Measurements from ENCODE around the gene APCDD1. TPM values are rescaled to one million over a fixed set of nuclear protein-coding genes. Genes with fewer than 3 reads are reported as not detected.

The APCDD1 gene
- total and polyA plus RNA-seq, 2 experiments from 2014 or later = 0.31 to 1.0 TPM

GRCh38 chr18:10536280-10536679 is 81.8 kb downstream of the APCDD1 start:
- peaks cover 41% of the 10 kb centered on the region for H3K79me2 ChIP-seq (replicated peaks; ENCODE audit: insufficient read depth)
- no peak overlapping the region for H3K4me2 ChIP-seq
- no peaks in the 10 kb centered on the region; the same call in 1 of the 2 replicates for H4K20me1 ChIP-seq (replicated peaks; ENCODE audit: insufficient read depth)
- Mint-ChIP-seq H3K4me1 (no peaks in the 10 kb centered on the region), H3K4me3 (no peak overlapping the region), H3K27me3 (ENCODE audit: insufficient read depth, low read depth, poor library complexity) (no peaks in the 10 kb centered on the region), H3K36me3 (ENCODE audit: low read depth) (peaks cover 34% of the 10 kb centered on the region), H3K9me3 (no peaks in the 10 kb centered on the region), H3K27ac (no peak overlapping the region)
- no peaks in the 10 kb centered on the region for H3K27me3 ChIP-seq (ENCODE audit: insufficient read depth)
- H3K27ac ChIP-seq (ENCODE audit: low read depth) = no peak overlapping the region
- H3K9me2 ChIP-seq (ENCODE audit: insufficient read depth) = no peaks in the 10 kb centered on the region
- no peak overlapping the region for H3K4me3 ChIP-seq
- DNase-seq (ENCODE audit: low spot score) (no peak), ATAC-seq (no peak)
- no peaks in the 10 kb centered on the region for H3F3A ChIP-seq (replicated peaks; ENCODE audit: low read depth)
- TF ChIP-seq ZNF114 (CRISPR knock-in tag; IDR thresholded peaks at IDR 0.05) = no peak
- TF ChIP-seq STAT1 (IDR thresholded peaks at IDR 0.05; ENCODE audit: unreplicated experiment) = no peak
- no peak for TF ChIP-seq ZNF331 (CRISPR knock-in tag; IDR thresholded peaks at IDR 0.05; ENCODE audit: low read depth)
- no peak for TF ChIP-seq JUNB (IDR thresholded peaks at IDR 0.05; ENCODE audit: unreplicated experiment)
- no peak for TF ChIP-seq ETS1 (IDR thresholded peaks at IDR 0.05)
- TF ChIP-seq CTCF (conservative IDR thresholded peaks at IDR 0.05; ENCODE audit: low read depth in 2 of 2) = no peak
- TF ChIP-seq POLR2AphosphoS5 (IDR thresholded peaks at IDR 0.05; ENCODE audit: low read depth) = no peak
- no peak for TF ChIP-seq ZNF462 (CRISPR knock-in tag; IDR thresholded peaks at IDR 0.05)
- TF ChIP-seq REST (IDR thresholded peaks at IDR 0.05; ENCODE audit: unreplicated experiment) = no peak
- TF ChIP-seq EZH2 (IDR thresholded peaks at IDR 0.05; ENCODE audit: low read depth, unreplicated experiment) = no peak
- TF ChIP-seq NANOG (IDR thresholded peaks at IDR 0.05; ENCODE audit: borderline replicate concordance) = no peak
- TF ChIP-seq CREB1 (CRISPR knock-in tag; IDR thresholded peaks at IDR 0.05; ENCODE audit: low read depth) = no peak
- no peak for TF ChIP-seq EZH2phosphoT487 (IDR thresholded peaks at IDR 0.05; ENCODE audit: unreplicated experiment)
- no peak overlapping the region for H2AFZ ChIP-seq
- peaks cover 13% of the 10 kb centered on the region; the same call in 1 of the 2 replicates for H3K36me3 ChIP-seq (ENCODE audit: insufficient read depth)
- H3K4me1 ChIP-seq (ENCODE audit: insufficient read depth) = no peaks in the 10 kb centered on the region

Measured in GM23338 (cell line).